Activated T-helper 9 cell treated with anti-CD3 and anti-CD28 coated beads, Interleukin-2, amount 50 U/mL, for 16 hours (primary cell): ENCODE measurements around the gene HTR5A.
A peak's percentile ranks its signal among the peaks of the same experiment; 100 is the strongest.
"Not testable (repeated sequence)": the region's sequence is repeated elsewhere in the genome, so short reads cannot be mapped to it uniquely, and the experiment has no call there.

Experiments
- DNase-seq: peaks from one replicate; pipeline ENCODE4 v3.0.0-alpha.2; 2020; ENCODE audit warnings: low read depth

Gene HTR5A

GRCh38 chr7:155069992-155070751 is at the start of gene HTR5A:
Gene HTR5A, plus strand, starts transcription at chr7:155070324. Its CDS starts 576 bp downstream, at chr7:155070900.
- DNase-seq = peak; percentile 48

GRCh38 chr7:155020996-155021395 is 49.1 kb upstream of the HTR5A start:
- DNase-seq = no peak

GRCh38 chr7:155021699-155022145 is 48.4 kb upstream of the HTR5A start:
- no peak for DNase-seq

GRCh38 chr7:155027879-155028278 is 42.2 kb upstream of the HTR5A start:
- no peak for DNase-seq

GRCh38 chr7:155032978-155033377 is 37.1 kb upstream of the HTR5A start:
- no peak for DNase-seq

- DNase-seq = not testable (repeated sequence)
Measured at GRCh38 chr7:155034495-155034894, 35.6 kb upstream of the HTR5A start.

GRCh38 chr7:155038335-155038734 is 31.8 kb upstream of the HTR5A start:
- no peak for DNase-seq

GRCh38 chr7:155043756-155044155 is 26.4 kb upstream of the HTR5A start:
- no peak for DNase-seq

- DNase-seq = no peak
Measured at GRCh38 chr7:155048006-155048405, 22.1 kb upstream of the HTR5A start.

- DNase-seq = no peak
Measured at GRCh38 chr7:155051355-155051754, 18.8 kb upstream of the HTR5A start.

GRCh38 chr7:155053002-155053401 is 17.1 kb upstream of the HTR5A start:
- DNase-seq = no peak

GRCh38 chr7:155054761-155055160 is 15.4 kb upstream of the HTR5A start:
- no peak for DNase-seq

- DNase-seq = no peak
Measured at GRCh38 chr7:155057076-155057475, 13.0 kb upstream of the HTR5A start.

GRCh38 chr7:155058896-155059295 is 11.2 kb upstream of the HTR5A start:
- no peak for DNase-seq

GRCh38 chr7:155059703-155060102 is 10.4 kb upstream of the HTR5A start:
- DNase-seq = no peak

- DNase-seq = no peak
Measured at GRCh38 chr7:155062411-155062810, 7.7 kb upstream of the HTR5A start.

GRCh38 chr7:155064186-155064585 is 5.9 kb upstream of the HTR5A start:
- no peak for DNase-seq

GRCh38 chr7:155066417-155066950 is 3.6 kb upstream of the HTR5A start:
- no peak for DNase-seq

GRCh38 chr7:155071121-155071651 is 1.1 kb downstream of the HTR5A start:
- no peak for DNase-seq

- no peak for DNase-seq
Measured at GRCh38 chr7:155071916-155072571, 1.9 kb downstream of the HTR5A start.

GRCh38 chr7:155073922-155074321 is 3.8 kb downstream of the HTR5A start:
- DNase-seq = no peak

- DNase-seq = no peak
Measured at GRCh38 chr7:155084021-155084420, 13.9 kb downstream of the HTR5A start.

GRCh38 chr7:155084969-155085368 is 14.8 kb downstream of the HTR5A start:
- DNase-seq = no peak
